K562 (cell line): ENCODE measurements around the gene PPP2R3B. TPM values are rescaled to one million over a fixed set of nuclear protein-coding genes. Genes with fewer than 3 reads are reported as not detected.

Source experiments
- ATAC-seq: fragments of 200-7000 bp; cut with Tn5 transposase; 3 replicates; pipeline ENCODE4 v1.9.1; 2020; ENCODE audit warnings: moderate library complexity
- BruUV-seq: library from RNA; stranded (reverse); fragments of 400-500 nt; replicated peaks from 2 replicates; lab custom pipeline; 2021; lab: Mats Ljungman, UMichigan
- CTCF ChIA-PET: fragments of 300-600 bp; formaldehyde crosslinking; extraction: SDS; loops from one replicate; lab custom pipeline; 2021; ENCODE audit warnings: low intra/inter-chr PET ratio; lab: Yijun Ruan, JAX
- POLR2A ChIA-PET: fragments of 300-600, 350-650 bp; sonication (Branson Sonifier 250); formaldehyde crosslinking; extraction: SDS; loops from one replicate; lab custom pipeline; 2021; ENCODE audit warnings: antibody characterized with exemption, inconsistent platforms; lab: Yijun Ruan, JAX
- DNase-seq, 4 experiments: peaks; one replicate each; pipeline versions ENCODE4 v3.0.0 to v3.0.0-alpha.2; 2011 to 2018; ENCODE audit warnings: low spot score in 3 of 4, mixed read lengths in 3 of 4; ENCODE audit errors: extremely low read depth in 1 of 4
- FAIRE-seq: peaks from 2 replicates; lab custom pipeline; 2011; peaks lifted over from hg19 to GRCh38; lab: Jason Lieb, UNC
- H2AFZ ChIP-seq: 2 replicates; pipeline ENCODE4 v1.6.0; 2011; ENCODE audit warnings: low read depth, low read length, control low read depth, inconsistent platforms
- H3K27ac ChIP-seq: fragments of 200-600 bp; 3 replicates; pipeline ENCODE4 v1.8.0; 2011; ENCODE audit warnings: low read depth, mild to moderate bottlenecking, control low read depth, inconsistent platforms, low read length, moderate library complexity, mixed read lengths; ENCODE audit errors: extremely low read depth
- H3K27me3 ChIP-seq, 2 experiments: fragments of 300-600 bp in 1 of 2; 2 replicates in 1 of 2; 3 replicates in 1 of 2; pipeline versions ENCODE4 v1.6.0 to v1.8.0; 2011; ENCODE audit warnings: inconsistent platforms in 2 of 2, low read length in 2 of 2, mild to moderate bottlenecking in 1 of 2, mixed read lengths in 1 of 2, moderate library complexity in 1 of 2; ENCODE audit not compliant: control insufficient read depth in 2 of 2, insufficient read depth in 2 of 2
- H3K36me3 ChIP-seq: fragments of 300-600 bp; 3 replicates; pipeline ENCODE4 v1.8.0; 2011; ENCODE audit warnings: mild to moderate bottlenecking, low read length, inconsistent platforms; ENCODE audit not compliant: control insufficient read depth, insufficient read depth
- H3K4me1 ChIP-seq, 2 experiments: fragments of 200-600 bp in 1 of 2; replicated peaks in 1 of 2; 2 replicates in 1 of 2; 3 replicates in 1 of 2; pipeline versions ENCODE4 v1.5.1 to v1.8.0; 2011; ENCODE audit warnings: inconsistent platforms in 2 of 2, low read length in 2 of 2, mild to moderate bottlenecking in 1 of 2, mixed read lengths in 1 of 2, moderate library complexity in 1 of 2; ENCODE audit not compliant: control insufficient read depth in 2 of 2, insufficient read depth in 2 of 2
- H3K4me2 ChIP-seq: 2 replicates; pipeline ENCODE4 v1.6.1; 2011; ENCODE audit warnings: low read length, control low read depth, inconsistent platforms, mixed read lengths; ENCODE audit not compliant: insufficient read depth
- H3K4me3 ChIP-seq: fragments of 200-600 bp; sonication (generic), shearing (Covaris generic); 2 replicates; pipeline ENCODE4 v1.5.1; 2016; ENCODE audit warnings: control low read depth, inconsistent platforms
- H3K79me2 ChIP-seq: fragments of 200-600 bp; 3 replicates; pipeline ENCODE4 v1.8.0; 2011; ENCODE audit warnings: low read length, inconsistent platforms; ENCODE audit not compliant: control insufficient read depth, insufficient read depth
- H3K9ac ChIP-seq, 2 experiments: 2 replicates each; pipeline versions ENCODE4 v1.6.0 to v1.6.1; 2011; ENCODE audit warnings: low read depth in 2 of 2, low read length in 2 of 2, control low read depth in 1 of 2, inconsistent platforms in 1 of 2, mild to moderate bottlenecking in 1 of 2, mixed read lengths in 1 of 2; ENCODE audit not compliant: insufficient read depth in 1 of 2
- H3K9me1 ChIP-seq: one replicate; pipeline ENCODE4 v1.6.0; 2011; ENCODE audit warnings: inconsistent platforms, mild to moderate bottlenecking, low read length, moderate library complexity; ENCODE audit not compliant: control insufficient read depth, insufficient read depth
- H3K9me3 ChIP-seq: replicated peaks from 2 replicates; pipeline ENCODE4 v1.5.1; 2011; ENCODE audit warnings: low read depth, low read length, inconsistent platforms; ENCODE audit not compliant: control insufficient read depth, insufficient read depth
- H4K20me1 ChIP-seq: replicated peaks from 2 replicates; pipeline ENCODE4 v1.6.1; 2011; ENCODE audit warnings: low read length, inconsistent platforms, mixed read lengths; ENCODE audit not compliant: control insufficient read depth, insufficient read depth
- ATF3 ChIP-seq, 2 experiments: fragments of 450-650 bp in 1 of 2; sonication (generic) in 1 of 2; formaldehyde crosslinking in 1 of 2; IDR thresholded peaks in 1 of 2; conservative IDR thresholded peaks in 1 of 2; 2 replicates each; pipeline versions ENCODE4 v1.6.1 to v1.8.1; 2016 to 2023; ENCODE audit warnings: mild to moderate bottlenecking in 2 of 2, moderate library complexity in 2 of 2, inconsistent platforms in 1 of 2, missing genetic modification reagents in 1 of 2
- CHAMP1 ChIP-seq: fragments of 450-650 bp; IDR thresholded peaks from 2 replicates; pipeline ENCODE4 v1.6.1; 2016; ENCODE audit warnings: mild to moderate bottlenecking
- CSDE1 ChIP-seq, 2 experiments: fragments of 450-650 bp; IDR thresholded peaks; 2 replicates each; pipeline ENCODE4 v1.6.1; 2016; ENCODE audit warnings: mild to moderate bottlenecking in 1 of 2
- HDGF ChIP-seq: fragments of 450-650 bp; IDR thresholded peaks from 2 replicates; pipeline ENCODE4 v1.6.1; 2016
- RFX5 ChIP-seq: IDR thresholded peaks from 2 replicates; pipeline ENCODE4 v1.6.1; 2011; ENCODE audit warnings: low read depth, mild to moderate bottlenecking, improper control_type of control experiment, low read length
- TAF7 ChIP-seq: fragments of 450-650 bp; IDR thresholded peaks from 2 replicates; pipeline ENCODE4 v1.6.1; 2016; ENCODE audit warnings: missing genetic modification characterization, missing compliant biosample characterization
- ZNF184 ChIP-seq: sonication (generic); formaldehyde crosslinking; IDR thresholded peaks from 2 replicates; pipeline ENCODE4 v1.5.0; 2020; ENCODE audit warnings: missing genetic modification reagents
- ZNF589 ChIP-seq: fragments of 200-800 bp; sonication (Bioruptor generic); IDR thresholded peaks from 2 replicates; pipeline ENCODE4 v1.6.1; 2016; ENCODE audit warnings: low read depth, missing genetic modification characterization, missing compliant biosample characterization
- ZNF778 ChIP-seq: fragments of 450-650 bp; formaldehyde crosslinking; IDR thresholded peaks from 2 replicates; pipeline ENCODE4 v1.4.0; 2020; ENCODE audit warnings: mild to moderate bottlenecking, moderate library complexity
- WGBS: fragments of 100-300 bp; shearing (Covaris generic); methylation state at CpG from one replicate; pipeline ENCODE4 v1.1.6; 2016; ENCODE audit warnings: low coverage, mixed read lengths; ENCODE audit not compliant: insufficient coverage; ENCODE audit errors: missing lambda C conversion rate; 5-methylcytosine and 5-hydroxymethylcytosine counted together
- in situ Hi-C: fragments of 300-500 bp; cut with MboI; formaldehyde crosslinking; loops from 4 replicates; pipeline ENCODE4 v1.15.0; 2018; ENCODE audit warnings: inconsistent platforms, mixed read lengths
- intact Hi-C: fragments of 100-400 bp; cut with micrococcal nuclease; formaldehyde crosslinking; loops from 2 replicates; pipeline ENCODE4 v1.14.2; 2022
- polyA plus RNA-seq, 8 experiments: library from polyadenylated mRNA; depleted of rRNA in 4 of 8; stranded (reverse) in 5 of 8; unstranded in 3 of 8; fragments of >200 nt; fragmentation: Nextera tagmentation in 2 of 8; fragmentation: Illumina TruSeq in 1 of 8; extraction: Ambion mirVana in 2 of 8; extraction: Trizol in 1 of 8; gene quantifications; 2 replicates each; pipeline versions ENCODE4 v1.2.1 to v1.2.3, GENCODE V29; 2011 to 2014; ENCODE audit warnings: inconsistent platforms in 1 of 8, missing spikeins in 1 of 8
- total RNA-seq, 7 experiments: library from RNA; depleted of rRNA in 6 of 7; stranded (reverse); fragments of >200 nt in 6 of 7; fragmentation: Illumina TruSeq in 2 of 7; extraction: Trizol in 2 of 7; gene quantifications; 2 replicates each; pipeline versions ENCODE4 v1.2.1 to v1.2.3, GENCODE V29; 2011 to 2021; ENCODE audit warnings: low replicate concordance in 1 of 7

PPP2R3B gene
- total and polyA plus RNA-seq, 9 of the 15 experiments (the other 6 are each of a cell fraction or from before 2014, with no cell fraction given) = 0.04 to 18.2 (median 8.2) TPM; not detected in 1

GRCh38 chrX:341541-342101, 45.1 kb downstream of the PPP2R3B start:
- no peaks in the 10 kb centered on the region for H3K27me3 ChIP-seq
- H3K9me3 ChIP-seq = no peaks in the 10 kb centered on the region
- H3K36me3 ChIP-seq = no peaks in the 10 kb centered on the region
- no peak overlapping the region for H3K9ac ChIP-seq
- peaks cover 0 to 3% of the 10 kb centered on the region in 2 experiments; a peak in 2 of 5 replicates for H3K4me1 ChIP-seq
- WGBS = 95% methylated on average over 8 of the region's 36 CpGs
- ATAC-seq (no peak), FAIRE-seq (no peak), DNase-seq (no peak)
- ChIA-PET POLR2A (no interaction called here), CTCF (no interaction called here)
- H4K20me1 ChIP-seq = no peaks in the 10 kb centered on the region
- BruUV-seq = no TSS peak
- no peak overlapping the region for H3K27ac ChIP-seq
- in situ Hi-C loops = no loop called here
- H3K4me2 ChIP-seq = no peak overlapping the region
- intact Hi-C loops = no loop called here
- no peaks in the 10 kb centered on the region for H3K9me1 ChIP-seq
- H3K79me2 ChIP-seq = no peaks in the 10 kb centered on the region
- TF ChIP-seq CSDE1 (IDR thresholded peaks at IDR 0.05) = no peak
- no peak for TF ChIP-seq TAF7 (tag)
- no peak for TF ChIP-seq CHAMP1
- no peak for TF ChIP-seq ZNF778 (CRISPR knock-in tag)
- TF ChIP-seq ATF3 (IDR thresholded peaks at IDR 0.05) = no peak
- TF ChIP-seq ATF3 (CRISPR knock-in tag; conservative IDR thresholded peaks at IDR 0.05) = no peak
- no peak for TF ChIP-seq ZNF589 (CRISPR knock-in tag)
- no peak for TF ChIP-seq ZNF184 (CRISPR knock-in tag)
- no peak for TF ChIP-seq RFX5
- no peak for TF ChIP-seq HDGF
- H3K4me3 ChIP-seq = no peak overlapping the region
- no peak overlapping the region for H2AFZ ChIP-seq
